IMR-90 (cell line): ENCODE results near the gene EAF2. TPM values are rescaled to one million over a fixed set of nuclear protein-coding genes. Genes with fewer than 3 reads are reported as not detected.

ENCODE experiments used
- ATAC-seq: fragments of 200-7000 bp; cut with Tn5 transposase; 2 replicates; pipeline ENCODE4 v1.9.1; 2020; ENCODE audit warnings: low read depth, mild to moderate bottlenecking, moderate library complexity
- BruUV-seq: library from RNA; stranded (reverse); fragments of 400-500 nt; replicated peaks from 2 replicates; lab custom pipeline; 2021; lab: Mats Ljungman, UMichigan
- CTCF ChIA-PET: fragments of 300-600 bp; formaldehyde crosslinking; extraction: SDS; loops from one replicate; lab custom pipeline; 2021; ENCODE audit warnings: antibody characterized with exemption; lab: Yijun Ruan, JAX
- POLR2A ChIA-PET: fragments of 300-600 bp; sonication (Branson Sonifier 250); formaldehyde crosslinking; loops from one replicate; lab custom pipeline; 2022; ENCODE audit warnings: antibody characterized with exemption; ENCODE audit not compliant: unreplicated experiment; lab: Charles Lee
- DNase-seq: peaks from one replicate; pipeline ENCODE4 v3.0.0; 2013
- H2AFZ ChIP-seq: replicated peaks from 2 replicates; pipeline ENCODE3; 2013; ENCODE audit warnings: low read length, mild to moderate bottlenecking; ENCODE audit not compliant: poor library complexity
- H2AK5ac ChIP-seq: 2 replicates; pipeline ENCODE4 v1.6.1; 2013; ENCODE audit warnings: low read depth, low read length, inconsistent platforms
- H2AK9ac ChIP-seq: replicated peaks from 2 replicates; pipeline ENCODE3; 2013; ENCODE audit warnings: mild to moderate bottlenecking, low read depth, low read length, moderate library complexity; ENCODE audit not compliant: poor library complexity
- H2BK120ac ChIP-seq: 2 replicates; pipeline ENCODE4 v1.6.1; 2013; ENCODE audit warnings: low read depth, low read length, inconsistent platforms
- H2BK15ac ChIP-seq: 3 replicates; pipeline ENCODE4 v1.6.1; 2013; ENCODE audit warnings: low read depth, low read length, inconsistent platforms
- H2BK20ac ChIP-seq: 2 replicates; pipeline ENCODE4 v1.6.1; 2013; ENCODE audit warnings: low read depth, mild to moderate bottlenecking, inconsistent platforms, low read length, moderate library complexity
- H2BK5ac ChIP-seq: 2 replicates; pipeline ENCODE4 v1.6.1; 2013; ENCODE audit warnings: mild to moderate bottlenecking, low read depth, low read length, inconsistent platforms; ENCODE audit not compliant: poor library complexity, severe bottlenecking
- H3K14ac ChIP-seq: replicated peaks from 2 replicates; pipeline ENCODE4 v1.6.1; 2013; ENCODE audit warnings: low read depth, low read length, inconsistent platforms
- H3K18ac ChIP-seq: 2 replicates; pipeline ENCODE4 v1.6.1; 2013; ENCODE audit warnings: low read depth, low read length, control low read depth
- H3K23ac ChIP-seq: 2 replicates; pipeline ENCODE4 v1.6.1; 2013; ENCODE audit warnings: low read depth, low read length, inconsistent platforms
- H3K27ac ChIP-seq: 2 replicates; pipeline ENCODE4 v1.5.1; 2013; ENCODE audit warnings: mild to moderate bottlenecking, control low read depth, low read length; ENCODE audit not compliant: insufficient read depth
- H3K27me3 ChIP-seq: 2 replicates; pipeline ENCODE4 v1.6.1; 2013; ENCODE audit warnings: low read length; ENCODE audit not compliant: control insufficient read depth, insufficient read depth
- H3K36me3 ChIP-seq: 2 replicates; pipeline ENCODE4 v1.6.1; 2013; ENCODE audit warnings: low read length, mixed read lengths; ENCODE audit not compliant: control insufficient read depth, insufficient read depth
- H3K4ac ChIP-seq: 2 replicates; pipeline ENCODE4 v1.6.1; 2013; ENCODE audit warnings: low read depth, low read length, inconsistent platforms
- H3K4me1 ChIP-seq: 2 replicates; pipeline ENCODE4 v1.6.1; 2013; ENCODE audit warnings: low read length, mixed read lengths; ENCODE audit not compliant: control insufficient read depth, insufficient read depth
- H3K4me2 ChIP-seq: 2 replicates; pipeline ENCODE4 v1.6.1; 2013; ENCODE audit warnings: low read depth, mild to moderate bottlenecking, control low read depth, low read length, moderate library complexity
- H3K4me3 ChIP-seq: 2 replicates; pipeline ENCODE4 v1.5.1; 2013; ENCODE audit warnings: low read depth, mild to moderate bottlenecking, control low read depth, low read length, moderate library complexity; ENCODE audit not compliant: insufficient read depth
- H3K56ac ChIP-seq: 2 replicates; pipeline ENCODE4 v1.6.1; 2013; ENCODE audit warnings: low read length, inconsistent platforms; ENCODE audit not compliant: insufficient read depth; ENCODE audit errors: extremely low read depth
- H3K79me1 ChIP-seq, 2 experiments: 2 replicates each; pipeline ENCODE4 v1.6.1; 2013; ENCODE audit warnings: low read length in 2 of 2, inconsistent platforms in 1 of 2, low read depth in 1 of 2
- H3K9ac ChIP-seq: 2 replicates; pipeline ENCODE4 v1.6.1; 2013; ENCODE audit warnings: low read depth, low read length, control low read depth
- H3K9me1 ChIP-seq: 2 replicates; pipeline ENCODE4 v1.6.1; 2013; ENCODE audit warnings: low read length, inconsistent platforms; ENCODE audit not compliant: insufficient read depth
- H3K9me3 ChIP-seq: 2 replicates; pipeline ENCODE4 v1.6.1; 2013; ENCODE audit warnings: low read length; ENCODE audit not compliant: control insufficient read depth, insufficient read depth
- H4K20me1 ChIP-seq: 2 replicates; pipeline ENCODE4 v1.6.1; 2013; ENCODE audit warnings: low read length, inconsistent platforms; ENCODE audit not compliant: insufficient read depth
- H4K5ac ChIP-seq: 2 replicates; pipeline ENCODE4 v1.6.1; 2013; ENCODE audit warnings: mild to moderate bottlenecking, low read depth, low read length, control low read depth
- H4K8ac ChIP-seq, 2 experiments: 2 replicates each; pipeline ENCODE4 v1.6.1; 2013; ENCODE audit warnings: low read depth in 2 of 2, low read length in 2 of 2, control low read depth in 1 of 2, inconsistent platforms in 1 of 2
- H4K91ac ChIP-seq: 2 replicates; pipeline ENCODE4 v1.6.1; 2013; ENCODE audit warnings: low read depth, low read length, inconsistent platforms; ENCODE audit not compliant: insufficient read depth
- BHLHE40 ChIP-seq: fragments of 150-350 bp; IDR thresholded peaks from 2 replicates; pipeline ENCODE4 v1.6.1; 2016; ENCODE audit warnings: mild to moderate bottlenecking, low read depth, low read length
- CEBPB ChIP-seq: IDR thresholded peaks from 2 replicates; pipeline ENCODE4 v1.6.1; 2012; ENCODE audit warnings: low read depth, low read length, improper control_type of control experiment
- CHD1 ChIP-seq: IDR thresholded peaks from 2 replicates; pipeline ENCODE4 v1.6.1; 2012; ENCODE audit warnings: low read depth, low read length, improper control_type of control experiment
- ELK1 ChIP-seq: fragments of 150-350 bp; IDR thresholded peaks from 2 replicates; pipeline ENCODE4 v1.6.1; 2016; ENCODE audit warnings: low read depth, mild to moderate bottlenecking, low read length, moderate library complexity, borderline replicate concordance
- FOS ChIP-seq: fragments of 150-350 bp; IDR thresholded peaks from 2 replicates; pipeline ENCODE4 v1.6.1; 2016; ENCODE audit warnings: low read depth, low read length
- MAZ ChIP-seq: IDR thresholded peaks from 2 replicates; pipeline ENCODE4 v1.6.1; 2012; ENCODE audit warnings: low read depth, mild to moderate bottlenecking, low read length, improper control_type of control experiment, moderate library complexity, borderline replicate concordance
- MXI1 ChIP-seq: IDR thresholded peaks from 2 replicates; pipeline ENCODE4 v1.6.1; 2012; ENCODE audit warnings: low read depth, mild to moderate bottlenecking, low read length, moderate library complexity, borderline replicate concordance
- POLR2A ChIP-seq: IDR thresholded peaks from 2 replicates; pipeline ENCODE4 v1.6.1; 2012; ENCODE audit warnings: mild to moderate bottlenecking, low read depth, low read length
- RAD21 ChIP-seq: IDR thresholded peaks from 2 replicates; pipeline ENCODE4 v1.6.1; 2012; ENCODE audit warnings: low read length, improper control_type of control experiment
- RCOR1 ChIP-seq: IDR thresholded peaks from 2 replicates; pipeline ENCODE4 v1.6.1; 2012; ENCODE audit warnings: mild to moderate bottlenecking, low read length, improper control_type of control experiment; ENCODE audit not compliant: insufficient replicate concordance
- RFX5 ChIP-seq: IDR thresholded peaks from 2 replicates; pipeline ENCODE4 v1.8.0; 2012; ENCODE audit warnings: low read depth, mild to moderate bottlenecking, low read length, moderate library complexity
- SMC3 ChIP-seq: fragments of 150-350 bp; IDR thresholded peaks from 2 replicates; pipeline ENCODE4 v1.6.1; 2016; ENCODE audit warnings: low read depth, mild to moderate bottlenecking, antibody characterized with exemption, low read length, moderate library complexity
- USF2 ChIP-seq: fragments of 150-350 bp; IDR thresholded peaks from 2 replicates; pipeline ENCODE4 v1.6.1; 2017; ENCODE audit warnings: mild to moderate bottlenecking, antibody characterized with exemption, low read length, low read depth
- WGBS, 2 experiments: methylation state at CpG; one replicate each; pipeline versions ENCODE4 v1.1.5 to v1.1.7; 2013; ENCODE audit warnings: missing lambda C conversion rate in 2 of 2; ENCODE audit not compliant: insufficient read length in 1 of 2; ENCODE audit errors: extremely low coverage in 2 of 2; 5-methylcytosine and 5-hydroxymethylcytosine counted together
- dilution Hi-C: fragments of 300-500 bp; cut with HindIII; formaldehyde crosslinking; loops from one replicate; pipeline ENCODE4 v1.14.3; 2018; ENCODE audit warnings: low sequenced_read_pairs; ENCODE audit not compliant: unreplicated experiment
- in situ Hi-C: fragments of 300-500 bp; cut with MboI; formaldehyde crosslinking; loops from 3 replicates; pipeline ENCODE4 v1.14.3; 2019; ENCODE audit warnings: low sequenced_read_pairs, inconsistent platforms, mixed read lengths
- intact Hi-C: fragments of 100-400 bp; cut with micrococcal nuclease; formaldehyde crosslinking; loops from 2 replicates; pipeline ENCODE4 v1.10.0; 2022
- polyA plus RNA-seq, 3 experiments: library from polyadenylated mRNA; depleted of rRNA; stranded (reverse); fragments of >200 nt; gene quantifications; 2 replicates each; pipeline ENCODE4 v1.2.3, GENCODE V29; 2012; ENCODE audit warnings: low replicate concordance in 1 of 3
- total RNA-seq: library from RNA; depleted of rRNA; stranded (reverse); fragments of >200 nt; gene quantifications from 2 replicates; pipeline ENCODE4 v1.2.3, GENCODE V29; 2012
- TF ChIP-seq, protein P1 (sequence below): conservative IDR thresholded peaks from 2 replicates; pipeline ENCODE4 v1.5.1; 2012; ENCODE audit warnings: mild to moderate bottlenecking, low read depth, low read length, improper control_type of control experiment

The EAF2 gene
- total and polyA plus RNA-seq, 2 of the 4 experiments (the other 2 are of a cell fraction) = 2.2 to 2.3 TPM

GRCh38 chr3:121793078-121793477, 41.9 kb upstream of the EAF2 start:
- Histone ChIP-seq H3K23ac (no peak overlapping the region), H2AK5ac (no peak overlapping the region), H3K18ac (no peak overlapping the region), H3K9me3 (no peaks in the 10 kb centered on the region), H2BK15ac (no peak overlapping the region), H3K27ac (no peak overlapping the region), H3K79me1 (no peaks in the 10 kb centered on the region), H3K14ac (no peak overlapping the region), H3K9me1 (no peaks in the 10 kb centered on the region), H2AK9ac (no peak overlapping the region), H3K4me2 (no peak overlapping the region), H4K20me1 (no peaks in the 10 kb centered on the region), H2BK20ac (no peak overlapping the region), H3K4me1 (no peaks in the 10 kb centered on the region), H4K8ac (no peak overlapping the region), H3K36me3 (no peaks in the 10 kb centered on the region), H2BK120ac (no peak overlapping the region), H3K9ac (no peak overlapping the region), H3K27me3 (no peaks in the 10 kb centered on the region), H2AFZ (no peak overlapping the region), H4K5ac (no peak overlapping the region), H2BK5ac (no peak overlapping the region), H3K56ac (no peak overlapping the region), H3K4ac (no peak overlapping the region), H3K4me3 (no peak overlapping the region), H4K91ac (no peak overlapping the region)
- in situ Hi-C loops (no loop called here), dilution Hi-C loops (no loop called here), intact Hi-C loops (no loop called here)
- DNase-seq (no peak), ATAC-seq (no peak)
- no TSS peak for BruUV-seq
- TF ChIP-seq CEBPB (no peak), USF2 (no peak), CHD1 (no peak), RAD21 (no peak), MXI1 (no peak), SMC3 (no peak), RCOR1 (no peak), FOS (no peak), BHLHE40 (no peak), POLR2A (no peak), RFX5 (no peak), ELK1 (no peak), MAZ (no peak)
- TF ChIP-seq, protein P1, sequence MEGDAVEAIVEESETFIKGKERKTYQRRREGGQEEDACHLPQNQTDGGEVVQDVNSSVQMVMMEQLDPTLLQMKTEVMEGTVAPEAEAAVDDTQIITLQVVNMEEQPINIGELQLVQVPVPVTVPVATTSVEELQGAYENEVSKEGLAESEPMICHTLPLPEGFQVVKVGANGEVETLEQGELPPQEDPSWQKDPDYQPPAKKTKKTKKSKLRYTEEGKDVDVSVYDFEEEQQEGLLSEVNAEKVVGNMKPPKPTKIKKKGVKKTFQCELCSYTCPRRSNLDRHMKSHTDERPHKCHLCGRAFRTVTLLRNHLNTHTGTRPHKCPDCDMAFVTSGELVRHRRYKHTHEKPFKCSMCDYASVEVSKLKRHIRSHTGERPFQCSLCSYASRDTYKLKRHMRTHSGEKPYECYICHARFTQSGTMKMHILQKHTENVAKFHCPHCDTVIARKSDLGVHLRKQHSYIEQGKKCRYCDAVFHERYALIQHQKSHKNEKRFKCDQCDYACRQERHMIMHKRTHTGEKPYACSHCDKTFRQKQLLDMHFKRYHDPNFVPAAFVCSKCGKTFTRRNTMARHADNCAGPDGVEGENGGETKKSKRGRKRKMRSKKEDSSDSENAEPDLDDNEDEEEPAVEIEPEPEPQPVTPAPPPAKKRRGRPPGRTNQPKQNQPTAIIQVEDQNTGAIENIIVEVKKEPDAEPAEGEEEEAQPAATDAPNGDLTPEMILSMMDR = no peak
- ChIA-PET POLR2A (no interaction called here), CTCF (no interaction called here)
- WGBS, 2 experiments = no CpG with 5 or more reads among the region's 3 CpGs
